Upper lobe of left lung (tissue), 6 donors: ENCODE measurements around the gene ISOC2. TPM values are rescaled to one million over a fixed set of nuclear protein-coding genes. Genes with fewer than 3 reads are reported as not detected.

Experiments
- ATAC-seq, 2 donors: fragments of 200-7000 bp; cut with Tn5 transposase; one replicate each; pipeline ENCODE4 v1.9.1; 2022; ENCODE audit warnings: mild to moderate bottlenecking in 2 of 2, moderate library complexity in 2 of 2; ENCODE audit not compliant: low FRiP score in 2 of 2
- DNase-seq, 2 donors: peaks; one replicate each; pipeline ENCODE4 v3.0.0-alpha.2; 2019 to 2020
- H3K27ac ChIP-seq, 4 donors: fragments of 200-600 bp; sonication (generic); one replicate each; pipeline ENCODE4 v1.5.1; 2016 to 2019
- H3K27me3 ChIP-seq, 4 donors: fragments of 200-600 bp; sonication (generic); one replicate each; pipeline ENCODE4 v1.5.1; 2017 to 2019
- H3K36me3 ChIP-seq, 4 donors: fragments of 200-600 bp; sonication (generic); one replicate each; pipeline ENCODE4 v1.5.1; 2016 to 2019
- H3K4me1 ChIP-seq, 4 donors: fragments of 200-600 bp; sonication (generic); one replicate each; pipeline ENCODE4 v1.5.1; 2018 to 2019
- H3K4me3 ChIP-seq, 4 donors: fragments of 200-600 bp; sonication (generic); one replicate each; pipeline ENCODE4 v1.5.1; 2017 to 2019; ENCODE audit warnings: mild to moderate bottlenecking in 2 of 4, moderate library complexity in 1 of 4
- H3K9me3 ChIP-seq, 4 donors: fragments of 200-600 bp; sonication (generic); one replicate each; pipeline ENCODE4 v1.5.1; 2018 to 2019
- CTCF ChIP-seq, 6 experiments: fragments of 450-650 bp in 4 of 6; fragments of 200-600 bp in 2 of 6; sonication (generic) in 2 of 6; IDR thresholded peaks; one replicate each; pipeline ENCODE4 v1.5.1; 2016 to 2019; ENCODE audit warnings: antibody characterized with exemption in 6 of 6
- EP300 ChIP-seq, 4 donors: sonication (generic); formaldehyde crosslinking; IDR thresholded peaks; one replicate each; pipeline ENCODE4 v1.5.1; 2017; ENCODE audit warnings: antibody characterized with exemption in 4 of 4, control low read depth in 2 of 4
- POLR2A ChIP-seq, 4 donors: fragments of 450-650 bp; IDR thresholded peaks; one replicate each; pipeline ENCODE4 v1.5.1; 2016 to 2017; ENCODE audit warnings: antibody characterized with exemption in 4 of 4, mild to moderate bottlenecking in 2 of 4
- POLR2AphosphoS5 ChIP-seq, 2 donors: sonication (generic); formaldehyde crosslinking; IDR thresholded peaks; one replicate each; pipeline ENCODE4 v1.5.1; 2017; ENCODE audit warnings: antibody characterized with exemption in 2 of 2
- WGBS, 2 donors: methylation state at CpG; one replicate each; pipeline ENCODE4 v1.1.5; 2017 to 2018; 5-methylcytosine and 5-hydroxymethylcytosine counted together
- total RNA-seq, 6 donors: library from RNA; depleted of rRNA in 4 of 6; stranded (reverse); fragments of >200 nt in 4 of 6; gene quantifications; one replicate each; pipeline versions ENCODE4 v1.1.0 to v1.2.1, GENCODE V29; 2016 to 2021
- donor health status: DM: no; HTN: no; CAD: no; lungs with moderate emphysema.
- donor health status: DM: no; HTN: yes; CAD: no; lungs with severe emphysema.

ISOC2 gene
- total RNA-seq, 6 donors from 2014 or later: 4.2 to 44.8 (median 36.7) TPM

GRCh38 chr19:55441692-55442321 is 19.6 kb downstream of the ISOC2 start:
- Histone ChIP-seq H3K4me3 (no peak overlapping the region), H3K27ac (no peak overlapping the region), H3K36me3 (no peaks in the 10 kb centered on the region), H3K9me3 (no peaks in the 10 kb centered on the region), H3K4me1 (peaks cover 5 to 35% (median 10%) of the 10 kb centered on the region in 4 donors), H3K27me3 (peaks cover 0 to 68% (median 33%) of the 10 kb centered on the region in 4 donors)
- ATAC-seq (no peak), DNase-seq (peak in 1 of 2 donors; percentile 80)
- WGBS, 2 donors: 2 to 4% methylated on average over 12 to 25 of the region's 39 CpGs
- TF ChIP-seq POLR2A (IDR thresholded peaks at IDR 0.05) (no peak), CTCF (IDR thresholded peaks at IDR 0.05) (no peak), POLR2AphosphoS5 (IDR thresholded peaks at IDR 0.05) (no peak), EP300 (IDR thresholded peaks at IDR 0.05) (no peak)

DNA sequence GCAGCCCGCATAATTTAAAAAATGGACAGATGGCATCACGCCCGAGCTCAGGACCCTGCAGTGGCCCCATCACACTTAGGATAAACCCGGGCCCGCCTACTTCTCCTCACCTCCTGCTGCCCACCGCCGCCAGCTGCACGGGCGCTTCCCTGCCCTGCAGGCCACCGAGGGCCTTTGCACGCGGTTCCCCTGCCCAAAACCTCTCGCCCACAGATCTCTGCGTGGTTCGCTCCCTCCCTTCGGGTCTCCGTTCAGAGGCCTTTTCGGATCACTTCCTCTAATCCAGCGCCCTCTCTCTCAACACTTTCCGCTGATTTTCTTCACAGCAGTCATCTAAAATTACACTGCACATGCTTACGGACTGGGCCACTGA is 20.1 kb downstream of the ISOC2 start:
- TF ChIP-seq CTCF (IDR thresholded peaks at IDR 0.05): no peak
- TF ChIP-seq POLR2A (IDR thresholded peaks at IDR 0.05): no peak
- no peak for TF ChIP-seq EP300 (IDR thresholded peaks at IDR 0.05)
- no peak for TF ChIP-seq POLR2AphosphoS5 (IDR thresholded peaks at IDR 0.05)
- Histone ChIP-seq H3K27me3 (peaks cover 0 to 68% (median 33%) of the 10 kb centered on the region in 4 donors), H3K36me3 (no peaks in the 10 kb centered on the region), H3K27ac (no peak overlapping the region), H3K4me3 (no peak overlapping the region), H3K4me1 (peaks cover 5 to 35% (median 10%) of the 10 kb centered on the region in 4 donors), H3K9me3 (no peaks in the 10 kb centered on the region)
- ATAC-seq (no peak), DNase-seq (no peak)
- WGBS, 2 donors: 5% methylated on average over 19 to 21 of the region's 21 CpGs

GRCh38 chr19:55440411-55441105 is 20.9 kb downstream of the ISOC2 start:
- Histone ChIP-seq H3K27me3 (peaks cover 0 to 68% (median 33%) of the 10 kb centered on the region in 4 donors), H3K27ac (no peak overlapping the region), H3K36me3 (no peaks in the 10 kb centered on the region), H3K4me3 (no peak overlapping the region), H3K9me3 (no peaks in the 10 kb centered on the region), H3K4me1 (peaks cover 5 to 35% (median 10%) of the 10 kb centered on the region in 4 donors)
- no peak for TF ChIP-seq CTCF (IDR thresholded peaks at IDR 0.05)
- TF ChIP-seq POLR2A (IDR thresholded peaks at IDR 0.05): no peak
- 5 to 14% methylated on average over 19 to 30 of the region's 39 CpGs for WGBS, 2 donors
- DNase-seq (peak in 1 of 2 donors; percentile 74), ATAC-seq (peak in 1 of 2 donors; percentile 7)

DNA sequence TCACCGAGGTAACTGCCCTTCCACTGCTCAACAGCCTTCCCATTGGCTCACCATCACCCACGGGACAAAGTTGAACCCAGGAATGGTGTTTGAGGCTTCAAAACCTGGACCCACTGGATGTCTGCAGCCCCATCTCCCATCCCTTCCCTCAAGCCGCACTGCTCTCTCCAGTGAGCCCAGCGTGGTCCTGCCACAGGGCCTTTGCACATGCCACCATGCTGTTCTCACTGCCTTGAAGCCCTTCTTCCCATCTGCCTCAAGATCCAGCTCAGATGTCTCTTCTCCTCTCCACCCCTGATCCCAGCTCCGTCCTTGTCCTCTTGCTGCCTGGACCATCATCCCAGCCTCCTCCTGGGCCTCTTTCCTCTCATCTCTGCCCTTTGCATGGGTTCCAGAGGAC is 22.4 kb downstream of the ISOC2 start:
- Histone ChIP-seq H3K27ac (no peak overlapping the region), H3K4me1 (peaks cover 5 to 35% (median 10%) of the 10 kb centered on the region in 4 donors), H3K27me3 (peaks cover 0 to 58% (median 29%) of the 10 kb centered on the region in 4 donors), H3K9me3 (no peaks in the 10 kb centered on the region), H3K36me3 (no peaks in the 10 kb centered on the region), H3K4me3 (no peak overlapping the region)
- DNase-seq (no peak), ATAC-seq (no peak)
- 70 to 86% methylated on average over 5 of the region's 5 CpGs for WGBS, 2 donors
- no peak for TF ChIP-seq POLR2AphosphoS5 (IDR thresholded peaks at IDR 0.05)
- no peak for TF ChIP-seq CTCF (IDR thresholded peaks at IDR 0.05)
- TF ChIP-seq EP300 (IDR thresholded peaks at IDR 0.05): no peak
- TF ChIP-seq POLR2A (IDR thresholded peaks at IDR 0.05): no peak
